ENCODE data around the gene PDZD2.

DNA sequence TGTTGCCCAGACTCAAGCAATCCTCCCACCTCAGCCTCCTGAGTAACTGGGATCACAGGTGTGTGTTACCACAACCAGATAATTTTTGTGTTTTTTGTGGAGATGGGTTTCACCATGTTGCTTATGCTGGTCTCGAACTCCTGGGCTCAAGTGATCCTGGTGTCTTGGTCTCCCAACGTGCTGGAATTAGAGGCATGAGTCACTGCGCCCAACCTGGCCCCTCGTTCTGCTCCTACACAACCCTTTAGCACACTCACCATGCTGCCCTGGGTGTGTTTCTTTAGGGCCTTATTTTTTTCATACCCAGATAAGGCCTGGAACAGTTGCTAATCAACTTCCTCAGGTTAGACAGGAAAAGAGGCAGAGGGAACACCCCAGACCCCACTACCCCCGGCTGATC lies 2.6 kb downstream of the PDZD2 start:
- TF ChIP-seq POLR2AphosphoS5 (IDR thresholded peaks at IDR 0.05; ENCODE audit: insufficient read depth, low read depth, low read length) (no peak), EZH2 (IDR thresholded peaks at IDR 0.05; ENCODE audit: borderline replicate concordance, low read depth, low read length, severe bottlenecking) (no peak), POLR2A (IDR thresholded peaks at IDR 0.05; ENCODE audit: low read depth, low read length) (no peak), GATA2 (IDR thresholded peaks at IDR 0.05; ENCODE audit: insufficient read depth, insufficient read length, low read depth, low read length) (no peak), FOS (IDR thresholded peaks at IDR 0.05; ENCODE audit: borderline replicate concordance, insufficient read depth, low read length) (no peak)
- TF ChIP-seq, protein P1, sequence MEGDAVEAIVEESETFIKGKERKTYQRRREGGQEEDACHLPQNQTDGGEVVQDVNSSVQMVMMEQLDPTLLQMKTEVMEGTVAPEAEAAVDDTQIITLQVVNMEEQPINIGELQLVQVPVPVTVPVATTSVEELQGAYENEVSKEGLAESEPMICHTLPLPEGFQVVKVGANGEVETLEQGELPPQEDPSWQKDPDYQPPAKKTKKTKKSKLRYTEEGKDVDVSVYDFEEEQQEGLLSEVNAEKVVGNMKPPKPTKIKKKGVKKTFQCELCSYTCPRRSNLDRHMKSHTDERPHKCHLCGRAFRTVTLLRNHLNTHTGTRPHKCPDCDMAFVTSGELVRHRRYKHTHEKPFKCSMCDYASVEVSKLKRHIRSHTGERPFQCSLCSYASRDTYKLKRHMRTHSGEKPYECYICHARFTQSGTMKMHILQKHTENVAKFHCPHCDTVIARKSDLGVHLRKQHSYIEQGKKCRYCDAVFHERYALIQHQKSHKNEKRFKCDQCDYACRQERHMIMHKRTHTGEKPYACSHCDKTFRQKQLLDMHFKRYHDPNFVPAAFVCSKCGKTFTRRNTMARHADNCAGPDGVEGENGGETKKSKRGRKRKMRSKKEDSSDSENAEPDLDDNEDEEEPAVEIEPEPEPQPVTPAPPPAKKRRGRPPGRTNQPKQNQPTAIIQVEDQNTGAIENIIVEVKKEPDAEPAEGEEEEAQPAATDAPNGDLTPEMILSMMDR (IDR thresholded peaks at IDR 0.05; ENCODE audit: extremely low read depth in 1 of 2, insufficient read depth in 1 of 2, low read depth in 1 of 2, low read length in 2 of 2), result no peak
- TF ChIP-seq, protein P2, sequence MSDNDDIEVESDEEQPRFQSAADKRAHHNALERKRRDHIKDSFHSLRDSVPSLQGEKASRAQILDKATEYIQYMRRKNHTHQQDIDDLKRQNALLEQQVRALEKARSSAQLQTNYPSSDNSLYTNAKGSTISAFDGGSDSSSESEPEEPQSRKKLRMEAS (IDR thresholded peaks at IDR 0.05; ENCODE audit: insufficient read depth, insufficient read length), result no peak

Data from endothelial cell of umbilical vein (primary cell).